ENCODE results near the gene FAM219B.

FAM219B gene

GRCh38 chr15:74867466-74868038, 39.1 kb downstream of the FAM219B start:
- Histone ChIP-seq H3K4me3 (ENCODE audit: low read length) (peak overlapping the region; percentile 4), H3K4me1 (ENCODE audit: control insufficient read depth, insufficient read depth, low read length) (peaks cover 13% of the 10 kb centered on the region), H3K27ac (ENCODE audit: low read depth, low read length) (no peak overlapping the region), H3K36me3 (ENCODE audit: control insufficient read depth, insufficient read depth, low read length) (peaks cover 3% of the 10 kb centered on the region), H3K27me3 (ENCODE audit: control insufficient read depth, insufficient read depth, low read length) (no peaks in the 10 kb centered on the region), H3K9ac (ENCODE audit: low read length) (no peak overlapping the region)

GRCh38 chr15:74866090-74866489, 40.6 kb downstream of the FAM219B start:
- Histone ChIP-seq H3K27me3 (ENCODE audit: control insufficient read depth, insufficient read depth, low read length) (no peaks in the 10 kb centered on the region), H3K36me3 (ENCODE audit: control insufficient read depth, insufficient read depth, low read length) (peaks cover 3% of the 10 kb centered on the region), H3K27ac (ENCODE audit: low read depth, low read length) (no peak overlapping the region), H3K4me3 (ENCODE audit: low read length) (no peak overlapping the region), H3K4me1 (ENCODE audit: control insufficient read depth, insufficient read depth, low read length) (peaks cover 13% of the 10 kb centered on the region), H3K9ac (ENCODE audit: low read length) (no peak overlapping the region)

GRCh38 chr15:74865316-74865715, 41.3 kb downstream of the FAM219B start:
- Histone ChIP-seq H3K4me3 (ENCODE audit: low read length) (no peak overlapping the region), H3K36me3 (ENCODE audit: control insufficient read depth, insufficient read depth, low read length) (peaks cover 3% of the 10 kb centered on the region), H3K9ac (ENCODE audit: low read length) (no peak overlapping the region), H3K27me3 (ENCODE audit: control insufficient read depth, insufficient read depth, low read length) (no peaks in the 10 kb centered on the region), H3K4me1 (ENCODE audit: control insufficient read depth, insufficient read depth, low read length) (peaks cover 5% of the 10 kb centered on the region), H3K27ac (ENCODE audit: low read depth, low read length) (no peak overlapping the region)

- no peak overlapping the region for H3K9ac ChIP-seq (ENCODE audit: low read length)
- H3K36me3 ChIP-seq (ENCODE audit: control insufficient read depth, insufficient read depth, low read length), result peaks cover 3% of the 10 kb centered on the region
- H3K4me1 ChIP-seq (ENCODE audit: control insufficient read depth, insufficient read depth, low read length), result peaks cover under 1% of the 10 kb centered on the region
- H3K4me3 ChIP-seq (ENCODE audit: low read length), result no peak overlapping the region
- H3K27ac ChIP-seq (ENCODE audit: low read depth, low read length), result no peak overlapping the region
- H3K27me3 ChIP-seq (ENCODE audit: control insufficient read depth, insufficient read depth, low read length), result no peaks in the 10 kb centered on the region
Observed at GRCh38 chr15:74864296-74864695, 42.4 kb downstream of the FAM219B start.

GRCh38 chr15:74863239-74864056, 43.2 kb downstream of the FAM219B start:
- Histone ChIP-seq H3K9ac (ENCODE audit: low read length) (no peak overlapping the region), H3K4me1 (ENCODE audit: control insufficient read depth, insufficient read depth, low read length) (no peaks in the 10 kb centered on the region), H3K27me3 (ENCODE audit: control insufficient read depth, insufficient read depth, low read length) (no peaks in the 10 kb centered on the region), H3K27ac (ENCODE audit: low read depth, low read length) (no peak overlapping the region), H3K4me3 (ENCODE audit: low read length) (no peak overlapping the region), H3K36me3 (ENCODE audit: control insufficient read depth, insufficient read depth, low read length) (peaks cover 3% of the 10 kb centered on the region)

GRCh38 chr15:74858369-74858740, 48.3 kb downstream of the FAM219B start:
- no peaks in the 10 kb centered on the region for H3K4me1 ChIP-seq (ENCODE audit: control insufficient read depth, insufficient read depth, low read length)
- H3K27ac ChIP-seq (ENCODE audit: low read depth, low read length), result no peak overlapping the region
- H3K27me3 ChIP-seq (ENCODE audit: control insufficient read depth, insufficient read depth, low read length), result no peaks in the 10 kb centered on the region
- H3K4me3 ChIP-seq (ENCODE audit: low read length), result no peak overlapping the region
- H3K36me3 ChIP-seq (ENCODE audit: control insufficient read depth, insufficient read depth, low read length), result peaks cover 8% of the 10 kb centered on the region
- H3K9ac ChIP-seq (ENCODE audit: low read length), result no peak overlapping the region

- H3K27me3 ChIP-seq (ENCODE audit: control insufficient read depth, insufficient read depth, low read length), result no peaks in the 10 kb centered on the region
- no peak overlapping the region for H3K27ac ChIP-seq (ENCODE audit: low read depth, low read length)
- peaks cover 11% of the 10 kb centered on the region for H3K36me3 ChIP-seq (ENCODE audit: control insufficient read depth, insufficient read depth, low read length)
- no peak overlapping the region for H3K4me3 ChIP-seq (ENCODE audit: low read length)
- H3K9ac ChIP-seq (ENCODE audit: low read length), result no peak overlapping the region
- H3K4me1 ChIP-seq (ENCODE audit: control insufficient read depth, insufficient read depth, low read length), result no peaks in the 10 kb centered on the region
Observed at GRCh38 chr15:74857671-74858368, 48.8 kb downstream of the FAM219B start.

GRCh38 chr15:74857082-74857655, 49.5 kb downstream of the FAM219B start:
- no peaks in the 10 kb centered on the region for H3K27me3 ChIP-seq (ENCODE audit: control insufficient read depth, insufficient read depth, low read length)

GRCh38 chr15:74856537-74856936, 50.1 kb downstream of the FAM219B start:
- no peak overlapping the region for H3K4me3 ChIP-seq (ENCODE audit: low read length)
- H3K9ac ChIP-seq (ENCODE audit: low read length), result no peak overlapping the region

More at GRCh38 chr15:74857082-74857655, 49.5 kb downstream of the FAM219B start:
- Histone ChIP-seq H3K9ac (ENCODE audit: low read length) (no peak overlapping the region), H3K4me3 (ENCODE audit: low read length) (no peak overlapping the region), H3K27ac (ENCODE audit: low read depth, low read length) (no peak overlapping the region), H3K4me1 (ENCODE audit: control insufficient read depth, insufficient read depth, low read length) (no peaks in the 10 kb centered on the region), H3K36me3 (ENCODE audit: control insufficient read depth, insufficient read depth, low read length) (peaks cover 17% of the 10 kb centered on the region)

GRCh38 chr15:74855857-74856256, 50.8 kb downstream of the FAM219B start:
- H3K27ac ChIP-seq (ENCODE audit: low read depth, low read length), result no peak overlapping the region
- H3K4me3 ChIP-seq (ENCODE audit: low read length), result no peak overlapping the region
- no peaks in the 10 kb centered on the region for H3K4me1 ChIP-seq (ENCODE audit: control insufficient read depth, insufficient read depth, low read length)
- H3K36me3 ChIP-seq (ENCODE audit: control insufficient read depth, insufficient read depth, low read length), result peaks cover 29% of the 10 kb centered on the region
- no peaks in the 10 kb centered on the region for H3K27me3 ChIP-seq (ENCODE audit: control insufficient read depth, insufficient read depth, low read length)
- no peak overlapping the region for H3K9ac ChIP-seq (ENCODE audit: low read length)

More at GRCh38 chr15:74856537-74856936, 50.1 kb downstream of the FAM219B start:
- H3K27me3 ChIP-seq (ENCODE audit: control insufficient read depth, insufficient read depth, low read length), result no peaks in the 10 kb centered on the region
- H3K27ac ChIP-seq (ENCODE audit: low read depth, low read length), result no peak overlapping the region
- peaks cover 24% of the 10 kb centered on the region for H3K36me3 ChIP-seq (ENCODE audit: control insufficient read depth, insufficient read depth, low read length)
- no peaks in the 10 kb centered on the region for H3K4me1 ChIP-seq (ENCODE audit: control insufficient read depth, insufficient read depth, low read length)

GRCh38 chr15:74854453-74855022, 52.1 kb downstream of the FAM219B start:
- Histone ChIP-seq H3K36me3 (ENCODE audit: control insufficient read depth, insufficient read depth, low read length) (peaks cover 36% of the 10 kb centered on the region), H3K9ac (ENCODE audit: low read length) (no peak overlapping the region), H3K27ac (ENCODE audit: low read depth, low read length) (no peak overlapping the region), H3K4me1 (ENCODE audit: control insufficient read depth, insufficient read depth, low read length) (no peaks in the 10 kb centered on the region), H3K27me3 (ENCODE audit: control insufficient read depth, insufficient read depth, low read length) (no peaks in the 10 kb centered on the region), H3K4me3 (ENCODE audit: low read length) (no peak overlapping the region)

- Histone ChIP-seq H3K4me1 (ENCODE audit: control insufficient read depth, insufficient read depth, low read length) (no peaks in the 10 kb centered on the region), H3K36me3 (ENCODE audit: control insufficient read depth, insufficient read depth, low read length) (peaks cover 49% of the 10 kb centered on the region), H3K27ac (ENCODE audit: low read depth, low read length) (no peak overlapping the region), H3K4me3 (ENCODE audit: low read length) (no peak overlapping the region), H3K9ac (ENCODE audit: low read length) (no peak overlapping the region), H3K27me3 (ENCODE audit: control insufficient read depth, insufficient read depth, low read length) (no peaks in the 10 kb centered on the region)
Observed at GRCh38 chr15:74851960-74852359, 54.7 kb downstream of the FAM219B start.

All from rectal smooth muscle tissue (tissue), 1 donor.